SK-N-SH (cell line): ENCODE data around the gene ARL5A. TPM values are rescaled to one million over a fixed set of nuclear protein-coding genes. Genes with fewer than 3 reads are reported as not detected.
A peak's percentile ranks its signal among the peaks of the same experiment; 100 is the strongest.

Source experiments
- CTCF ChIA-PET: fragments of 300-600, 350-600 bp; formaldehyde crosslinking; extraction: SDS; loops from one replicate; lab custom pipeline; 2021; lab: Yijun Ruan, JAX
- POLR2A ChIA-PET: fragments of 350-600 bp; sonication (Branson Sonifier 250); formaldehyde crosslinking; extraction: SDS; loops from one replicate; lab custom pipeline; 2020; ENCODE audit warnings: antibody characterized with exemption, inconsistent platforms; lab: Yijun Ruan, JAX
- DNase-seq: peaks from one replicate; pipeline ENCODE4 v3.0.0; 2012
- H2AFZ ChIP-seq: fragments of 200-600 bp; sonication (generic); 2 replicates; pipeline ENCODE4 v1.8.1; 2016; ENCODE audit warnings: antibody characterized with exemption, mild to moderate bottlenecking, low read depth
- H3F3A ChIP-seq: fragments of 200-600 bp; sonication (generic); replicated peaks from 2 replicates; pipeline ENCODE3; 2016; ENCODE audit warnings: antibody characterized with exemption, mild to moderate bottlenecking; ENCODE audit not compliant: insufficient read depth
- H3K27ac ChIP-seq, 2 experiments: fragments of 200-500 bp in 1 of 2; fragments of 200-600 bp in 1 of 2; sonication (Bioruptor generic) in 1 of 2; sonication (generic), shearing (Covaris generic) in 1 of 2; 2 replicates each; pipeline versions ENCODE4 v1.5.1 to v1.6.1; 2014 to 2016; ENCODE audit warnings: low read depth in 2 of 2, inconsistent platforms in 1 of 2, low read length in 1 of 2, mild to moderate bottlenecking in 1 of 2, mixed read lengths in 1 of 2
- H3K27me3 ChIP-seq: fragments of 200-600 bp; sonication (generic), shearing (Covaris generic); 2 replicates; pipeline ENCODE4 v1.6.1; 2016; ENCODE audit warnings: mixed run types; ENCODE audit not compliant: insufficient read depth
- H3K36me3 ChIP-seq, 2 experiments: fragments of 200-500 bp in 1 of 2; fragments of 200-600 bp in 1 of 2; sonication (Bioruptor generic) in 1 of 2; sonication (generic) in 1 of 2; replicated peaks in 1 of 2; 2 replicates each; pipeline versions ENCODE3 to v1.5.1; 2014 to 2016; ENCODE audit warnings: low read length in 1 of 2, mild to moderate bottlenecking in 1 of 2; ENCODE audit not compliant: insufficient read depth in 2 of 2, control insufficient read depth in 1 of 2
- H3K4me1 ChIP-seq, 2 experiments: fragments of 200-500 bp in 1 of 2; fragments of 200-600 bp in 1 of 2; sonication (Bioruptor generic) in 1 of 2; sonication (generic), shearing (Covaris generic) in 1 of 2; 2 replicates each; pipeline versions ENCODE4 v1.5.1 to v1.6.1; 2014 to 2016; ENCODE audit warnings: low read depth in 1 of 2, low read length in 1 of 2, mixed run types in 1 of 2; ENCODE audit not compliant: insufficient read depth in 2 of 2, control insufficient read depth in 1 of 2
- H3K4me2 ChIP-seq: fragments of 200-600 bp; sonication (generic), shearing (Covaris generic); 2 replicates; pipeline ENCODE4 v1.6.1; 2017; ENCODE audit warnings: mixed run types
- H3K4me3 ChIP-seq, 2 experiments: fragments of 200-500 bp in 1 of 2; fragments of 200-600 bp in 1 of 2; sonication (Bioruptor generic) in 1 of 2; sonication (generic), shearing (Covaris generic) in 1 of 2; 2 replicates each; pipeline versions ENCODE4 v1.5.1 to v1.8.1; 2014 to 2016; ENCODE audit warnings: low read depth in 2 of 2, inconsistent platforms in 1 of 2, low read length in 1 of 2, mild to moderate bottlenecking in 1 of 2, mixed read lengths in 1 of 2, moderate library complexity in 1 of 2
- H3K79me2 ChIP-seq: fragments of 200-600 bp; sonication (generic); 2 replicates; pipeline ENCODE4 v1.8.1; 2017; ENCODE audit warnings: mild to moderate bottlenecking; ENCODE audit not compliant: insufficient read depth
- H3K9ac ChIP-seq: fragments of 200-600 bp; sonication (generic); 2 replicates; pipeline ENCODE4 v1.6.1; 2017; ENCODE audit warnings: mixed run types
- H3K9me2 ChIP-seq: fragments of 200-600 bp; sonication (generic); 2 replicates; pipeline ENCODE4 v1.6.1; 2017; ENCODE audit warnings: mixed run types
- H3K9me3 ChIP-seq: fragments of 200-600 bp; sonication (generic); 2 replicates; pipeline ENCODE4 v1.6.1; 2017; ENCODE audit warnings: mixed run types, mild to moderate bottlenecking, moderate library complexity
- H4K20me1 ChIP-seq: fragments of 200-600 bp; sonication (generic); 2 replicates; pipeline ENCODE4 v1.6.1; 2017; ENCODE audit warnings: mild to moderate bottlenecking, mixed run types; ENCODE audit not compliant: insufficient read depth
- CHD2 ChIP-seq: fragments of 150-350 bp; IDR thresholded peaks from 2 replicates; pipeline ENCODE4 v1.6.1; 2018; ENCODE audit warnings: low read length; ENCODE audit not compliant: partially characterized antibody
- EP300 ChIP-seq, 2 experiments: IDR thresholded peaks; 2 replicates each; pipeline versions ENCODE4 v1.4.0 to v1.6.1; 2012; ENCODE audit warnings: borderline replicate concordance in 1 of 2, low read depth in 1 of 2, low read length in 1 of 2
- FOSL2 ChIP-seq: IDR thresholded peaks from 2 replicates; pipeline ENCODE4 v1.4.0; 2012; ENCODE audit warnings: low read depth, mild to moderate bottlenecking, moderate library complexity, borderline replicate concordance
- FOXJ3 ChIP-seq: sonication (generic); formaldehyde crosslinking; IDR thresholded peaks from 2 replicates; pipeline ENCODE4 v1.5.1; 2020; ENCODE audit warnings: mild to moderate bottlenecking, missing genetic modification reagents
- GATA2 ChIP-seq: sonication (generic); formaldehyde crosslinking; IDR thresholded peaks from 2 replicates; pipeline ENCODE4 v1.5.0; 2020; ENCODE audit warnings: mild to moderate bottlenecking, missing genetic modification reagents
- JUND ChIP-seq: IDR thresholded peaks from 2 replicates; pipeline ENCODE4 v1.4.0; 2012
- MEF2A ChIP-seq: IDR thresholded peaks from 2 replicates; pipeline ENCODE4 v1.4.0; 2012; ENCODE audit warnings: low read depth, borderline replicate concordance
- NFIC ChIP-seq: IDR thresholded peaks from 2 replicates; pipeline ENCODE4 v1.4.0; 2012; ENCODE audit warnings: borderline replicate concordance
- NRF1 ChIP-seq: IDR thresholded peaks from 2 replicates; pipeline ENCODE4 v1.6.1; 2012; ENCODE audit warnings: low read depth, mild to moderate bottlenecking, low read length
- PBX3 ChIP-seq: IDR thresholded peaks from 2 replicates; pipeline ENCODE4; 2012
- POLR2AphosphoS5 ChIP-seq: IDR thresholded peaks from 2 replicates; pipeline ENCODE4 v1.6.1; 2012; ENCODE audit warnings: low read depth, low read length
- TAF1 ChIP-seq: IDR thresholded peaks from 2 replicates; pipeline ENCODE4 v1.6.1; 2012; ENCODE audit warnings: low read depth, mild to moderate bottlenecking, low read length, moderate library complexity, borderline replicate concordance
- TCF12 ChIP-seq: IDR thresholded peaks from 2 replicates; pipeline ENCODE4 v1.4.0; 2012
- TEAD4 ChIP-seq: IDR thresholded peaks from 2 replicates; pipeline ENCODE4 v1.4.0; 2012; ENCODE audit warnings: mild to moderate bottlenecking, borderline replicate concordance; ENCODE audit not compliant: insufficient read depth
- WGBS: methylation state at CpG from one replicate; pipeline ENCODE4 v1.1.6; 2017; ENCODE audit warnings: low lambda C conversion rate; 5-methylcytosine and 5-hydroxymethylcytosine counted together
- polyA plus RNA-seq, 3 experiments: library from polyadenylated mRNA; depleted of rRNA; stranded (reverse); fragments of >200 nt; gene quantifications; 2 replicates each; pipeline ENCODE4 v1.2.3, GENCODE V29; 2012
- TF ChIP-seq, protein P1 (sequence below): IDR thresholded peaks from 2 replicates; pipeline ENCODE4 v1.6.1; 2012; ENCODE audit warnings: mild to moderate bottlenecking, low read depth, low read length, moderate library complexity

ARL5A gene
- polyA plus RNA-seq, 1 of the 3 experiments (the other 2 are of a cell fraction): 8.2 TPM

DNA sequence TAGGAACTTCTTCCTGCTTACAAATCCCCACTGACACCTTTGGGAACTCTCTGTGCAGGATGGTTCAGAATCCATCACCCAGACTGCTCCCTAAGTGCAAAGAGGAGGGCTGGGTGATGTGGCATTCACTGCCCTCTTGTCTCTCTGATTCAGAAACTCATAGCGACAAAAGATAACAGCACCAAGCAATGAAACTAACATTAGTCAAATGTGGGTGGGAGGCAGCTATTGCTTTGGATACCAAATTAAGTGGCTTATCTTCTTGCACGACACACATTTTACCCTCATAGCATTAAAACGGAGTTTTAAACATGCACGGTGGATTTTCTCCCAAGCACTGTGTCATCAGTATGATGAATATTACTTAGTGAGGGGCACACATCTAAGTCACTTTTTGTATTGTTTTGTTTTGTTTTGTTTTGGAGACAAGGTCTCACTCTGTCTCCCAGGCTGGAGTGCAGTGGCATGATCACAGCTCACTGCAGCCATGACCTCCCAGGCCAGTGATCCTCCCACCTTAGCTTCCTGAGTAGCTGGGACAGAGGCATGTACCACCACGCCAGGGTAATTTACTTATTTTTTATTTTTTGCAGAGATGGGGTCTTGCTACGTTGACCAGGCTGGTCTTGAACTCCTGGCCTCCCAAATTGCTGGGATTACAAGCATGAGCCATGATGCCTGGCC, 53.0 kb downstream of the ARL5A start:
- Histone ChIP-seq H3K27ac (peak overlapping the region in 1 of 2 experiments; percentile 38; a peak in 2 of 4 replicates), H2AFZ (no peak overlapping the region), H3K4me2 (no peak overlapping the region; the same call in 1 of the 2 replicates), H4K20me1 (no peaks in the 10 kb centered on the region), H3K9me3 (no peaks in the 10 kb centered on the region), H3K9me2 (no peaks in the 10 kb centered on the region), H3K4me3 (no peak overlapping the region), H3K9ac (no peak overlapping the region), H3F3A (peaks cover 4% of the 10 kb centered on the region), H3K27me3 (no peaks in the 10 kb centered on the region), H3K4me1 (peaks cover 0 to 9% of the 10 kb centered on the region in 2 experiments; a peak in 3 of 4 replicates), H3K36me3 (peaks cover 5 to 7% of the 10 kb centered on the region in 2 experiments), H3K79me2 (no peaks in the 10 kb centered on the region)
- no peak for DNase-seq
- no peak for TF ChIP-seq FOXJ3
- no peak for TF ChIP-seq JUND
- ChIA-PET POLR2A (no interaction called here), CTCF (interaction anchor here (0.6 kb wide), 1 partner anchor 10 kb away, joined by 4 read pairs; no protein-coding TSS in a partner anchor)
- WGBS: 87% methylated on average over 6 of the region's 6 CpGs

GRCh38 chr2:151774506-151774905, 53.7 kb downstream of the ARL5A start:
- TF ChIP-seq POLR2AphosphoS5 (peak; percentile 46; the same call in 1 of the 2 replicates), MEF2A (peak; percentile 74), PBX3 (peak; percentile 59; the same call in 1 of the 2 replicates), CHD2 (no peak), NFIC (0 out of 2 replicates have a peak, but pooled peaks have one; percentile 9), TCF12 (peak; percentile 88), FOSL2 (peak; percentile 65; the same call in 1 of the 2 replicates), TEAD4 (peak; percentile 23; the same call in 1 of the 2 replicates), TAF1 (no peak), JUND (peak; percentile 69), NRF1 (no peak), EP300 (IDR thresholded peaks at IDR 0.05; ENCODE audit: borderline replicate concordance in 1 of 2, low read depth in 1 of 2, low read length in 1 of 2) (0 out of 4 replicates have a peak, but pooled peaks of 1 of the 2 experiments have one; percentile 12), GATA2 (CRISPR knock-in tag) (no peak)
- TF ChIP-seq, protein P1, sequence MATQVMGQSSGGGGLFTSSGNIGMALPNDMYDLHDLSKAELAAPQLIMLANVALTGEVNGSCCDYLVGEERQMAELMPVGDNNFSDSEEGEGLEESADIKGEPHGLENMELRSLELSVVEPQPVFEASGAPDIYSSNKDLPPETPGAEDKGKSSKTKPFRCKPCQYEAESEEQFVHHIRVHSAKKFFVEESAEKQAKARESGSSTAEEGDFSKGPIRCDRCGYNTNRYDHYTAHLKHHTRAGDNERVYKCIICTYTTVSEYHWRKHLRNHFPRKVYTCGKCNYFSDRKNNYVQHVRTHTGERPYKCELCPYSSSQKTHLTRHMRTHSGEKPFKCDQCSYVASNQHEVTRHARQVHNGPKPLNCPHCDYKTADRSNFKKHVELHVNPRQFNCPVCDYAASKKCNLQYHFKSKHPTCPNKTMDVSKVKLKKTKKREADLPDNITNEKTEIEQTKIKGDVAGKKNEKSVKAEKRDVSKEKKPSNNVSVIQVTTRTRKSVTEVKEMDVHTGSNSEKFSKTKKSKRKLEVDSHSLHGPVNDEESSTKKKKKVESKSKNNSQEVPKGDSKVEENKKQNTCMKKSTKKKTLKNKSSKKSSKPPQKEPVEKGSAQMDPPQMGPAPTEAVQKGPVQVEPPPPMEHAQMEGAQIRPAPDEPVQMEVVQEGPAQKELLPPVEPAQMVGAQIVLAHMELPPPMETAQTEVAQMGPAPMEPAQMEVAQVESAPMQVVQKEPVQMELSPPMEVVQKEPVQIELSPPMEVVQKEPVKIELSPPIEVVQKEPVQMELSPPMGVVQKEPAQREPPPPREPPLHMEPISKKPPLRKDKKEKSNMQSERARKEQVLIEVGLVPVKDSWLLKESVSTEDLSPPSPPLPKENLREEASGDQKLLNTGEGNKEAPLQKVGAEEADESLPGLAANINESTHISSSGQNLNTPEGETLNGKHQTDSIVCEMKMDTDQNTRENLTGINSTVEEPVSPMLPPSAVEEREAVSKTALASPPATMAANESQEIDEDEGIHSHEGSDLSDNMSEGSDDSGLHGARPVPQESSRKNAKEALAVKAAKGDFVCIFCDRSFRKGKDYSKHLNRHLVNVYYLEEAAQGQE: no peak
- Histone ChIP-seq H3F3A (peaks cover 4% of the 10 kb centered on the region), H3K36me3 (peaks cover 5 to 7% of the 10 kb centered on the region in 2 experiments), H3K9me3 (no peaks in the 10 kb centered on the region), H3K79me2 (no peaks in the 10 kb centered on the region), H3K27me3 (no peaks in the 10 kb centered on the region), H3K9me2 (no peaks in the 10 kb centered on the region), H3K27ac (peak overlapping the region in 1 of 2 experiments; percentile 38; a peak in 2 of 4 replicates), H4K20me1 (no peaks in the 10 kb centered on the region), H3K4me1 (peaks cover 0 to 9% of the 10 kb centered on the region in 2 experiments; a peak in 3 of 4 replicates), H3K4me2 (no peak overlapping the region; the same call in 1 of the 2 replicates), H3K4me3 (no peak overlapping the region), H3K9ac (no peak overlapping the region), H2AFZ (no peak overlapping the region)
- WGBS: 11% methylated on average over 3 of the region's 3 CpGs
- POLR2A ChIA-PET: no interaction called here
- no peak for DNase-seq
- CTCF ChIA-PET: interaction anchor here (0.6 kb wide), 1 partner anchor 10 kb away, joined by 4 read pairs; no protein-coding TSS in a partner anchor
